BE2C (cell line): ENCODE results near the gene C16orf95.

Experiments
- DNase-seq: peaks from one replicate; pipeline ENCODE4 v3.0.0-alpha.2; 2020
- H3K27me3 ChIP-seq: fragments of 250-450 bp; sonication (Bioruptor Pico); 2 replicates; pipeline ENCODE4 v1.5.1; 2020; ENCODE audit warnings: mild to moderate bottlenecking
- H3K36me3 ChIP-seq: fragments of 250-450 bp; sonication (Bioruptor Pico); 2 replicates; pipeline ENCODE4 v1.5.1; 2020; ENCODE audit warnings: mild to moderate bottlenecking
- H3K4me1 ChIP-seq: fragments of 250-450 bp; sonication (Bioruptor Pico); 2 replicates; pipeline ENCODE4 v1.5.1; 2020
- H3K4me3 ChIP-seq: 2 replicates; pipeline ENCODE4 v1.5.1; 2011; ENCODE audit warnings: low read depth, low read length
- H3K9me3 ChIP-seq: fragments of 250-450 bp; sonication (Bioruptor Pico); 2 replicates; pipeline ENCODE4 v1.5.1; 2020
- CTCF ChIP-seq: IDR thresholded peaks from 2 replicates; pipeline ENCODE4 v1.5.1; 2012; ENCODE audit warnings: mild to moderate bottlenecking, low read depth, low read length

Gene C16orf95

DNA sequence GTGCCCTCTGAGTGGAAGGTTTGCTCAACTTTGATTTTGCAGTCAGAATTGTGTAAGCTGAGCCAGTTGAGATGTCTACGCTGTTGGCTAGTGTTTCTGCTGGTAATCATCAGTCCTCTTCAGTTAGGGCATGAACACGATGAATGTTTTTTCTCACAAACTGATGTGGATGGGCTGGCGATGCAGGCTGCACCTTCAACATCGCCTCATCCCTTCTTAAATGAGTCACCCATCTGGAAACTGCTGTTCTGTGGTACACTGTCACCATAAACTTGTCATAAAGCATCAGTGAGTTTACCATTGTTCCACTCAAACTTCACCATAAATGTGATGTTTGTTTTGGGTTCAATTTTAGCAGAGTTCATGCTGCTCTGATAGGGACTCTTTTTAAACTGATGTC lies 8.4 kb downstream of the C16orf95 start:
- H3K36me3 ChIP-seq: no peaks in the 10 kb centered on the region
- no peaks in the 10 kb centered on the region for H3K4me1 ChIP-seq
- H3K9me3 ChIP-seq: no peaks in the 10 kb centered on the region
- DNase-seq: no peak
- no peaks in the 10 kb centered on the region for H3K27me3 ChIP-seq
- H3K4me3 ChIP-seq: no peak overlapping the region
- no peak for TF ChIP-seq CTCF

DNA sequence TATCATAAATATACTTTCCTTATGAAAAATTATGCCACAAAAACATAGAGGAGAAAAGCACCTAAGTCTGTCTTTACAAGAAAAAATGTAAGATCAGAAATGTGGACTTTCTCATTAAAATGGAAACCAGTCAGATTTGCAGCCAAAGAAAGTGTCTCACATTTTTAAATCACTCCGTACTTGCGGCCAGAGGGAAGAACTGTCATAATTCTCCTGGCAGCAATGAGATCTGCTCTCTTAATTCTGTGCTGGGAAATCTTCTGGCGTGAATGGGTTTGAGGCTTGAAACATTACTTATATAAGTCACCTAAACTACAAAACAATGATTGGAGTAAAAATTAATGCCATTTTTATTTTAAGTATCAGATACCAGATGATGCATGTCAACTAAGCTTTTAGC lies 10.7 kb downstream of the C16orf95 start:
- DNase-seq: no peak
- TF ChIP-seq CTCF: no peak
- Histone ChIP-seq H3K4me1 (no peaks in the 10 kb centered on the region), H3K36me3 (no peaks in the 10 kb centered on the region), H3K9me3 (no peaks in the 10 kb centered on the region), H3K4me3 (peak overlapping the region; percentile 37), H3K27me3 (no peaks in the 10 kb centered on the region)

DNA sequence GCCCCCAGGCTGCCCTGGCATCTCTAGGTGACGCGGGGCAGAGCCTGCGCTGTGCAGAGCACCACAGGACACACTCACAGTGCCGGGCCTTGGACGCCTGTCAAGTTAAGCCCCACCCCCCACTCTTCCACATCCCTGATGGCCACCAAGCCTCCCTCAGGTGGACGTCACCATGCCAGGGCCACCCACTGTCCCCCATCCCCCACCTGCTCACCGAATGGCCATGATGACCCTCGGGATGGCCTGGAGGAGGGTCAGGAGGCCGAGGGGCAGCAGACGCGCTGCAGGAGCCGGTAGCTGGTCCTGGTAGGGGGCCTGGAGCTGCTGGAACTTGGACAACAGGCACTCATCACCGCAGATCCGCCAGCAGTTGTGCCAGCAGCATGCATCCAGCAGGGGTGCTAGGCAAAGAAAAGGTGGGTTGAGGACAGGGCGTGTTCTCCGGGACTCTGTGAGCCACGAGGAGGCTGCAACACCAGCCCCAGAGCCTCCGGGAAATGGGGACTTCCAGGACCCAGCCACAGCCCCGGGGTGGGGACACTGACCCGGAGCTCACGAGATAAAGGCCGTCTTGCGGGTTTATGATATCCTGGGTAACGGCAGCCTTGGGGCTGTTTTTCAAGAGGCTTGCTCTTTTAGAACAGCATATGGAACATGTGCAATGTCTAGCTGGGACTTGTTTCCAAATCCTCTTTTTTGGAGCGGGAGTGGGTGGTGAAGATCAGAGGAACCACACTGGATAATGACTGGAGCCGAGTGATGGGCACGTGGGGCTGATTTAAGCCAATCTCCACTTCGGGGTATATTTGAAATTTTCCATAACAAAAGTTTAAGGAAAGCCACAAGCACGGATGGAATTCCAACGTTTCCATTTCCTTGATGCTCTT lies 11.4 kb downstream of the C16orf95 start:
- H3K4me3 ChIP-seq: peak overlapping the region; percentile 37
- no peaks in the 10 kb centered on the region for H3K4me1 ChIP-seq
- peak; percentile 66 for DNase-seq
- H3K27me3 ChIP-seq: no peaks in the 10 kb centered on the region
- H3K9me3 ChIP-seq: no peaks in the 10 kb centered on the region
- H3K36me3 ChIP-seq: no peaks in the 10 kb centered on the region
- peak; percentile 54 for TF ChIP-seq CTCF

DNA sequence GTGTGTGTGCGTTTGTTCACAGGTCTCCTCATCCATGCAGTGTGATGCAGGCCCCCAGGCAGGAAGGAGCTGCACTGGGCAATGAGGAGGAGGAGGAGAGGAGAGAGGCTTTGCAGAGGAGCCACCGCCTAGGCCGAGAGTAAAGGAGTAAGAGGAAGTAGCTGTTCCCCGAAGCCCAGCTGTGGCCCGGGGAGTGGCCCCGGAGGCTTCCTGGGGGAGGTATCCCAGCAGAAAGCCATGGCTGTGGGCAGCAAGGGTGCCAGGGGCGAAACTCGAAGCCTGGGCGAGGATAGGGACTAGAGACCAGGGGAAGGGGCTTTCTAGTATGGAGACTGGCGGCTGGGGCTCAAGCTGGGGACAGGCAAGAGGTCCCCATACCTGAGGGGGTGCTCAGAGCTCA lies 12.2 kb downstream of the C16orf95 start:
- Histone ChIP-seq H3K4me1 (no peaks in the 10 kb centered on the region), H3K36me3 (no peaks in the 10 kb centered on the region), H3K27me3 (no peaks in the 10 kb centered on the region), H3K9me3 (no peaks in the 10 kb centered on the region), H3K4me3 (no peak overlapping the region)
- DNase-seq: no peak
- TF ChIP-seq CTCF: no peak

DNA sequence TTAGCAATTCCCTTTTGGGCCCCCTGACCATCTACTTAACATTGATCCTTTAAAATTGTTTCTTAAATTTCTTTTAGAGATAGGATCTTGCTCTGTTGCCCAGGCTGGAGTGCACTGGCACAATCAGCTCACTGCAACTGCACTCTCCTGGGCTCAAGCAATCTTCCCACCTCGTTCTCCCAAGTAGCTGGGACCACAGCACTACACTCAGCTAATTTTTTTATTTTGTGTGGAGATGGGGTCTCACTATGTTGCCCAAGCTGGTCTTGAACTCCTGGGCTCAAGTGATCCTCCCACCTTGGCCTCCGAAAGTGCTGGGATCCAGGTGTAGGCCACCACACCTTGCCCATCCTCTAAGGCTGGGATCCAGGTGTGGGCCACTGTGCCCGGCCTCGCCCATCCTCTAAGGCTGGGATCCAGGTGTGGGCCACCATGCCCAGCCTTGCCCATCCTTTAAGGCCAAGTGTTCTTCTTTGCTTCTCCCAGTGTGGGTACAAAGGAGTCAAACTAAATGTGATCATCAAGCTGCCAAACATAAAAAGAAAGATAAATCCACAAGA lies 13.2 kb downstream of the C16orf95 start:
- TF ChIP-seq CTCF: no peak
- no peaks in the 10 kb centered on the region for H3K36me3 ChIP-seq
- H3K9me3 ChIP-seq: no peaks in the 10 kb centered on the region
- H3K27me3 ChIP-seq: no peaks in the 10 kb centered on the region
- H3K4me1 ChIP-seq: no peaks in the 10 kb centered on the region
- H3K4me3 ChIP-seq: no peak overlapping the region
- DNase-seq: no peak

DNA sequence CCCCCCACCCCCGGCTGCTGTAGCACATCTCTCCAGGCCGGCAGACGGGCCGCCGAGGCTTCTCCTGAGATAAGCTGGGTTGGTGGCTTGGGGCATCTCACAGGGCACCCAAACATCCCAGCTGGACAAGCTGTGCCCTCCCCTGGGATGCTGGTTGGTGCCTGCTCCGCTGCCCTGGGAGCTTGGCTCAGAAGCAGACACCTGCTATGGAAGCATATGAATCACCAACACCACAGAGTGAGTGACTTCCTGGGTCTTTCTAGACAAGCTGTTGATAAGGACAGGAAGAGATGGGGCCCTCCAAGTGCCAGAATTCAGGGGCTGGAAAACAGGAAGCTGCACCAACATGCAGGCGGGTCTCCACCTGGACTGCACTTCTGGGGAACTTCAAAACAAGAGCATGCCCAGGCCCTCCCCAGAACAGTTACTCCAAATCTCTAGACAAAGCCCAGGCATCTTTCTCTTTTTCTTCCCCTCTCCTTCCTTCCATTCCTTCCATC lies 13.7 kb downstream of the C16orf95 start:
- TF ChIP-seq CTCF: no peak

More for the DNA sequence above, 13.7 kb downstream of the C16orf95 start:
- DNase-seq: no peak
- Histone ChIP-seq H3K36me3 (no peaks in the 10 kb centered on the region), H3K4me3 (no peak overlapping the region), H3K27me3 (no peaks in the 10 kb centered on the region), H3K4me1 (no peaks in the 10 kb centered on the region), H3K9me3 (no peaks in the 10 kb centered on the region)
